IMR-90 (cell line): ENCODE data around the gene HNRNPM. TPM values are rescaled to one million over a fixed set of nuclear protein-coding genes. Genes with fewer than 3 reads are reported as not detected.

Source experiments
- ATAC-seq: fragments of 200-7000 bp; cut with Tn5 transposase; 2 replicates; pipeline ENCODE4 v1.9.1; 2020; ENCODE audit warnings: low read depth, mild to moderate bottlenecking, moderate library complexity
- BruUV-seq: library from RNA; stranded (reverse); fragments of 400-500 nt; replicated peaks from 2 replicates; lab custom pipeline; 2021; lab: Mats Ljungman, UMichigan
- CTCF ChIA-PET: fragments of 300-600 bp; formaldehyde crosslinking; extraction: SDS; loops from one replicate; lab custom pipeline; 2021; ENCODE audit warnings: antibody characterized with exemption; lab: Yijun Ruan, JAX
- POLR2A ChIA-PET: fragments of 300-600 bp; sonication (Branson Sonifier 250); formaldehyde crosslinking; loops from one replicate; lab custom pipeline; 2022; ENCODE audit warnings: antibody characterized with exemption; ENCODE audit not compliant: unreplicated experiment; lab: Charles Lee
- DNase-seq: peaks from one replicate; pipeline ENCODE4 v3.0.0; 2013
- H2AFZ ChIP-seq: replicated peaks from 2 replicates; pipeline ENCODE3; 2013; ENCODE audit warnings: low read length, mild to moderate bottlenecking; ENCODE audit not compliant: poor library complexity
- H2AK5ac ChIP-seq: 2 replicates; pipeline ENCODE4 v1.6.1; 2013; ENCODE audit warnings: low read depth, low read length, inconsistent platforms
- H2AK9ac ChIP-seq: replicated peaks from 2 replicates; pipeline ENCODE3; 2013; ENCODE audit warnings: mild to moderate bottlenecking, low read depth, low read length, moderate library complexity; ENCODE audit not compliant: poor library complexity
- H2BK120ac ChIP-seq: 2 replicates; pipeline ENCODE4 v1.6.1; 2013; ENCODE audit warnings: low read depth, low read length, inconsistent platforms
- H2BK15ac ChIP-seq: 3 replicates; pipeline ENCODE4 v1.6.1; 2013; ENCODE audit warnings: low read depth, low read length, inconsistent platforms
- H2BK20ac ChIP-seq: 2 replicates; pipeline ENCODE4 v1.6.1; 2013; ENCODE audit warnings: low read depth, mild to moderate bottlenecking, inconsistent platforms, low read length, moderate library complexity
- H2BK5ac ChIP-seq: 2 replicates; pipeline ENCODE4 v1.6.1; 2013; ENCODE audit warnings: mild to moderate bottlenecking, low read depth, low read length, inconsistent platforms; ENCODE audit not compliant: poor library complexity, severe bottlenecking
- H3K14ac ChIP-seq: replicated peaks from 2 replicates; pipeline ENCODE4 v1.6.1; 2013; ENCODE audit warnings: low read depth, low read length, inconsistent platforms
- H3K18ac ChIP-seq: 2 replicates; pipeline ENCODE4 v1.6.1; 2013; ENCODE audit warnings: low read depth, low read length, control low read depth
- H3K23ac ChIP-seq: 2 replicates; pipeline ENCODE4 v1.6.1; 2013; ENCODE audit warnings: low read depth, low read length, inconsistent platforms
- H3K27ac ChIP-seq: 2 replicates; pipeline ENCODE4 v1.5.1; 2013; ENCODE audit warnings: mild to moderate bottlenecking, control low read depth, low read length; ENCODE audit not compliant: insufficient read depth
- H3K27me3 ChIP-seq: 2 replicates; pipeline ENCODE4 v1.6.1; 2013; ENCODE audit warnings: low read length; ENCODE audit not compliant: control insufficient read depth, insufficient read depth
- H3K36me3 ChIP-seq: 2 replicates; pipeline ENCODE4 v1.6.1; 2013; ENCODE audit warnings: low read length, mixed read lengths; ENCODE audit not compliant: control insufficient read depth, insufficient read depth
- H3K4ac ChIP-seq: 2 replicates; pipeline ENCODE4 v1.6.1; 2013; ENCODE audit warnings: low read depth, low read length, inconsistent platforms
- H3K4me1 ChIP-seq: 2 replicates; pipeline ENCODE4 v1.6.1; 2013; ENCODE audit warnings: low read length, mixed read lengths; ENCODE audit not compliant: control insufficient read depth, insufficient read depth
- H3K4me2 ChIP-seq: 2 replicates; pipeline ENCODE4 v1.6.1; 2013; ENCODE audit warnings: low read depth, mild to moderate bottlenecking, control low read depth, low read length, moderate library complexity
- H3K4me3 ChIP-seq: 2 replicates; pipeline ENCODE4 v1.5.1; 2013; ENCODE audit warnings: low read depth, mild to moderate bottlenecking, control low read depth, low read length, moderate library complexity; ENCODE audit not compliant: insufficient read depth
- H3K56ac ChIP-seq: 2 replicates; pipeline ENCODE4 v1.6.1; 2013; ENCODE audit warnings: low read length, inconsistent platforms; ENCODE audit not compliant: insufficient read depth; ENCODE audit errors: extremely low read depth
- H3K79me1 ChIP-seq, 2 experiments: 2 replicates each; pipeline ENCODE4 v1.6.1; 2013; ENCODE audit warnings: low read length in 2 of 2, inconsistent platforms in 1 of 2, low read depth in 1 of 2
- H3K9ac ChIP-seq: 2 replicates; pipeline ENCODE4 v1.6.1; 2013; ENCODE audit warnings: low read depth, low read length, control low read depth
- H3K9me1 ChIP-seq: 2 replicates; pipeline ENCODE4 v1.6.1; 2013; ENCODE audit warnings: low read length, inconsistent platforms; ENCODE audit not compliant: insufficient read depth
- H3K9me3 ChIP-seq: 2 replicates; pipeline ENCODE4 v1.6.1; 2013; ENCODE audit warnings: low read length; ENCODE audit not compliant: control insufficient read depth, insufficient read depth
- H4K20me1 ChIP-seq: 2 replicates; pipeline ENCODE4 v1.6.1; 2013; ENCODE audit warnings: low read length, inconsistent platforms; ENCODE audit not compliant: insufficient read depth
- H4K5ac ChIP-seq: 2 replicates; pipeline ENCODE4 v1.6.1; 2013; ENCODE audit warnings: mild to moderate bottlenecking, low read depth, low read length, control low read depth
- H4K8ac ChIP-seq, 2 experiments: 2 replicates each; pipeline ENCODE4 v1.6.1; 2013; ENCODE audit warnings: low read depth in 2 of 2, low read length in 2 of 2, control low read depth in 1 of 2, inconsistent platforms in 1 of 2
- H4K91ac ChIP-seq: 2 replicates; pipeline ENCODE4 v1.6.1; 2013; ENCODE audit warnings: low read depth, low read length, inconsistent platforms; ENCODE audit not compliant: insufficient read depth
- BHLHE40 ChIP-seq: fragments of 150-350 bp; IDR thresholded peaks from 2 replicates; pipeline ENCODE4 v1.6.1; 2016; ENCODE audit warnings: mild to moderate bottlenecking, low read depth, low read length
- CEBPB ChIP-seq: IDR thresholded peaks from 2 replicates; pipeline ENCODE4 v1.6.1; 2012; ENCODE audit warnings: low read depth, low read length, improper control_type of control experiment
- FOS ChIP-seq: fragments of 150-350 bp; IDR thresholded peaks from 2 replicates; pipeline ENCODE4 v1.6.1; 2016; ENCODE audit warnings: low read depth, low read length
- MAZ ChIP-seq: IDR thresholded peaks from 2 replicates; pipeline ENCODE4 v1.6.1; 2012; ENCODE audit warnings: low read depth, mild to moderate bottlenecking, low read length, improper control_type of control experiment, moderate library complexity, borderline replicate concordance
- POLR2A ChIP-seq: IDR thresholded peaks from 2 replicates; pipeline ENCODE4 v1.6.1; 2012; ENCODE audit warnings: mild to moderate bottlenecking, low read depth, low read length
- RAD21 ChIP-seq: IDR thresholded peaks from 2 replicates; pipeline ENCODE4 v1.6.1; 2012; ENCODE audit warnings: low read length, improper control_type of control experiment
- RCOR1 ChIP-seq: IDR thresholded peaks from 2 replicates; pipeline ENCODE4 v1.6.1; 2012; ENCODE audit warnings: mild to moderate bottlenecking, low read length, improper control_type of control experiment; ENCODE audit not compliant: insufficient replicate concordance
- WGBS, 2 experiments: methylation state at CpG; one replicate each; pipeline versions ENCODE4 v1.1.5 to v1.1.7; 2013; ENCODE audit warnings: missing lambda C conversion rate in 2 of 2; ENCODE audit not compliant: insufficient read length in 1 of 2; ENCODE audit errors: extremely low coverage in 2 of 2; 5-methylcytosine and 5-hydroxymethylcytosine counted together
- dilution Hi-C: fragments of 300-500 bp; cut with HindIII; formaldehyde crosslinking; loops from one replicate; pipeline ENCODE4 v1.14.3; 2018; ENCODE audit warnings: low sequenced_read_pairs; ENCODE audit not compliant: unreplicated experiment
- in situ Hi-C: fragments of 300-500 bp; cut with MboI; formaldehyde crosslinking; loops from 3 replicates; pipeline ENCODE4 v1.14.3; 2019; ENCODE audit warnings: low sequenced_read_pairs, inconsistent platforms, mixed read lengths
- intact Hi-C: fragments of 100-400 bp; cut with micrococcal nuclease; formaldehyde crosslinking; loops from 2 replicates; pipeline ENCODE4 v1.10.0; 2022
- polyA plus RNA-seq, 3 experiments: library from polyadenylated mRNA; depleted of rRNA; stranded (reverse); fragments of >200 nt; gene quantifications; 2 replicates each; pipeline ENCODE4 v1.2.3, GENCODE V29; 2012; ENCODE audit warnings: low replicate concordance in 1 of 3
- total RNA-seq: library from RNA; depleted of rRNA; stranded (reverse); fragments of >200 nt; gene quantifications from 2 replicates; pipeline ENCODE4 v1.2.3, GENCODE V29; 2012
- TF ChIP-seq, protein P1 (sequence below): conservative IDR thresholded peaks from 2 replicates; pipeline ENCODE4 v1.5.1; 2012; ENCODE audit warnings: mild to moderate bottlenecking, low read depth, low read length, improper control_type of control experiment
- TF ChIP-seq, protein P2 (sequence below): fragments of 150-350 bp; IDR thresholded peaks from 2 replicates; pipeline ENCODE4 v1.6.1; 2016; ENCODE audit warnings: low read depth, mild to moderate bottlenecking, low read length, moderate library complexity, borderline replicate concordance

HNRNPM gene
- total and polyA plus RNA-seq, 2 of the 4 experiments (the other 2 are of a cell fraction): 75.6 to 197 TPM

DNA sequence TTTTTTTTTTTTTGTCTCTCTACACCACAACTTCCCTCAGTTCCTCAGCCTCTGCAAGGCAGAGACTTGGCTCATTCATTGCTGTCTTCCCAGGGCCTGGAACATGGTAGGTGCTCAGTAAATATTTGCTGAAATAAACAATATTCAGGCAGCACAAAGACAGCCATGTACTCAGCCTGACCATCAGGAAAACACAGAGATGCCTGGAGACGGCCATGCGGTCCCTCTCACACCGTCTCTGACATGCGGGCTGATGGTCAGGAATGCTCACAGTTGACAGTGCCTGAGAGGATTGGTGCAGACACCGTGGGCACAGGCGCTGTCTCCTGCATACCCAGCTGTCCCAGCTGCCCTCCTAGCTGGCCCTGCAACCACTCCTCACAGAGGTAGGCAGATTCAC, 56.7 kb downstream of the HNRNPM start:
- ATAC-seq: no peak

More for the DNA sequence above, 56.7 kb downstream of the HNRNPM start:
- peak overlapping the region; percentile 21 for H2AFZ ChIP-seq
- 64% methylated on average over 4 of the region's 6 CpGs; no CpG with 5 or more reads in 1 of the 2 experiments for WGBS, 2 experiments
- no peak overlapping the region for H3K4me2 ChIP-seq
- no peak overlapping the region for H2BK5ac ChIP-seq
- no peak overlapping the region for H3K18ac ChIP-seq
- no peak for DNase-seq
- no peak overlapping the region for H4K91ac ChIP-seq
- no peak overlapping the region for H3K4me3 ChIP-seq
- H4K8ac ChIP-seq: no peak overlapping the region; a peak in 1 of 4 replicates
- no TSS peak for BruUV-seq
- CTCF ChIA-PET: no interaction called here
- peaks cover 3% of the 10 kb centered on the region; the same call in 1 of the 2 replicates for H3K9me1 ChIP-seq
- H3K9me3 ChIP-seq: no peaks in the 10 kb centered on the region
- H2BK20ac ChIP-seq: no peak overlapping the region
- intact Hi-C loops: no loop called here
- no peak overlapping the region for H3K4ac ChIP-seq
- H2BK120ac ChIP-seq: no peak overlapping the region
- H2BK15ac ChIP-seq: no peak overlapping the region
- H3K4me1 ChIP-seq: no peaks in the 10 kb centered on the region; the same call in 1 of the 2 replicates
- no peaks in the 10 kb centered on the region; a peak in 1 of 4 replicates for H3K79me1 ChIP-seq
- in situ Hi-C loops: no loop called here
- no peak overlapping the region; the same call in 1 of the 2 replicates for H2AK5ac ChIP-seq
- no peak overlapping the region for H4K5ac ChIP-seq
- no peak overlapping the region for H3K56ac ChIP-seq
- no peaks in the 10 kb centered on the region for H3K27me3 ChIP-seq
- H4K20me1 ChIP-seq: no peaks in the 10 kb centered on the region; the same call in 1 of the 2 replicates
- no peak overlapping the region for H3K9ac ChIP-seq
- TF ChIP-seq POLR2A (no peak), FOS (no peak), RAD21 (no peak), RCOR1 (no peak), MAZ (no peak), CEBPB (no peak), BHLHE40 (no peak)
- TF ChIP-seq, protein P1, sequence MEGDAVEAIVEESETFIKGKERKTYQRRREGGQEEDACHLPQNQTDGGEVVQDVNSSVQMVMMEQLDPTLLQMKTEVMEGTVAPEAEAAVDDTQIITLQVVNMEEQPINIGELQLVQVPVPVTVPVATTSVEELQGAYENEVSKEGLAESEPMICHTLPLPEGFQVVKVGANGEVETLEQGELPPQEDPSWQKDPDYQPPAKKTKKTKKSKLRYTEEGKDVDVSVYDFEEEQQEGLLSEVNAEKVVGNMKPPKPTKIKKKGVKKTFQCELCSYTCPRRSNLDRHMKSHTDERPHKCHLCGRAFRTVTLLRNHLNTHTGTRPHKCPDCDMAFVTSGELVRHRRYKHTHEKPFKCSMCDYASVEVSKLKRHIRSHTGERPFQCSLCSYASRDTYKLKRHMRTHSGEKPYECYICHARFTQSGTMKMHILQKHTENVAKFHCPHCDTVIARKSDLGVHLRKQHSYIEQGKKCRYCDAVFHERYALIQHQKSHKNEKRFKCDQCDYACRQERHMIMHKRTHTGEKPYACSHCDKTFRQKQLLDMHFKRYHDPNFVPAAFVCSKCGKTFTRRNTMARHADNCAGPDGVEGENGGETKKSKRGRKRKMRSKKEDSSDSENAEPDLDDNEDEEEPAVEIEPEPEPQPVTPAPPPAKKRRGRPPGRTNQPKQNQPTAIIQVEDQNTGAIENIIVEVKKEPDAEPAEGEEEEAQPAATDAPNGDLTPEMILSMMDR: no peak
- TF ChIP-seq, protein P2, sequence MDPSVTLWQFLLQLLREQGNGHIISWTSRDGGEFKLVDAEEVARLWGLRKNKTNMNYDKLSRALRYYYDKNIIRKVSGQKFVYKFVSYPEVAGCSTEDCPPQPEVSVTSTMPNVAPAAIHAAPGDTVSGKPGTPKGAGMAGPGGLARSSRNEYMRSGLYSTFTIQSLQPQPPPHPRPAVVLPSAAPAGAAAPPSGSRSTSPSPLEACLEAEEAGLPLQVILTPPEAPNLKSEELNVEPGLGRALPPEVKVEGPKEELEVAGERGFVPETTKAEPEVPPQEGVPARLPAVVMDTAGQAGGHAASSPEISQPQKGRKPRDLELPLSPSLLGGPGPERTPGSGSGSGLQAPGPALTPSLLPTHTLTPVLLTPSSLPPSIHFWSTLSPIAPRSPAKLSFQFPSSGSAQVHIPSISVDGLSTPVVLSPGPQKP: no peak
- no peaks in the 10 kb centered on the region for H3K36me3 ChIP-seq
- H3K23ac ChIP-seq: no peak overlapping the region
- H3K14ac ChIP-seq: no peak overlapping the region
- POLR2A ChIA-PET: no interaction called here
- dilution Hi-C loops: no loop called here
- no peak overlapping the region for H3K27ac ChIP-seq
- no peak overlapping the region for H2AK9ac ChIP-seq
